ENCODE data around the gene TOLLIP.

TOLLIP gene

DNA sequence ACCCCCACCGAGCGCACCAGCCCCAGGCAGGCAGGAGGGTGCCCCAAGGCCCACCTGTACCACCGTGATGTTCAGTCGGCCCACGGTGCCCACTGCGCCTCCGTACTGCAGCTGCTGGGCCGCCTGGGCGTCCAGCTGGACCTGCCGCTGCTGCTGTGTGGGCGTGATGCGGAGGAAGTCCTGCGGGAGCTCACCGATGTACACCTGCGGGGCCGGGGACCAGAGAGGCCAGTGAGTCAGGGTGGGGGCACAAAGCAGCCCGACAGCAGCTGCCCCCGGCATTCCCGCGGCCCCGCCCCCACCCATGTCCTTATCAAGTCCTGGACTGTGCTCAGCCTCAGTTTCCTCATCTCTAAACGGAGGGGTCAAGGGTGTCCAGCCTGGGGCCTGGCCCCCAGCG, 13.8 kb downstream of the TOLLIP start:
- H3K27ac ChIP-seq: no peak overlapping the region
- H3K4me3 ChIP-seq (ENCODE audit: low read depth, low read length): no peak overlapping the region
- H3K27me3 ChIP-seq (replicated peaks): no peaks in the 10 kb centered on the region
- TF ChIP-seq, protein P1, sequence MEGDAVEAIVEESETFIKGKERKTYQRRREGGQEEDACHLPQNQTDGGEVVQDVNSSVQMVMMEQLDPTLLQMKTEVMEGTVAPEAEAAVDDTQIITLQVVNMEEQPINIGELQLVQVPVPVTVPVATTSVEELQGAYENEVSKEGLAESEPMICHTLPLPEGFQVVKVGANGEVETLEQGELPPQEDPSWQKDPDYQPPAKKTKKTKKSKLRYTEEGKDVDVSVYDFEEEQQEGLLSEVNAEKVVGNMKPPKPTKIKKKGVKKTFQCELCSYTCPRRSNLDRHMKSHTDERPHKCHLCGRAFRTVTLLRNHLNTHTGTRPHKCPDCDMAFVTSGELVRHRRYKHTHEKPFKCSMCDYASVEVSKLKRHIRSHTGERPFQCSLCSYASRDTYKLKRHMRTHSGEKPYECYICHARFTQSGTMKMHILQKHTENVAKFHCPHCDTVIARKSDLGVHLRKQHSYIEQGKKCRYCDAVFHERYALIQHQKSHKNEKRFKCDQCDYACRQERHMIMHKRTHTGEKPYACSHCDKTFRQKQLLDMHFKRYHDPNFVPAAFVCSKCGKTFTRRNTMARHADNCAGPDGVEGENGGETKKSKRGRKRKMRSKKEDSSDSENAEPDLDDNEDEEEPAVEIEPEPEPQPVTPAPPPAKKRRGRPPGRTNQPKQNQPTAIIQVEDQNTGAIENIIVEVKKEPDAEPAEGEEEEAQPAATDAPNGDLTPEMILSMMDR (IDR thresholded peaks at IDR 0.05; ENCODE audit: low read depth, low read length, missing control alignments): no peak
- in situ Hi-C loops (cut with HindIII; ENCODE audit: low pct_ligation_motif_present, low sequenced_read_pairs): no loop called here
- peaks cover 16% of the 10 kb centered on the region for H3K36me3 ChIP-seq (replicated peaks)
- DNase-seq: no peak

DNA sequence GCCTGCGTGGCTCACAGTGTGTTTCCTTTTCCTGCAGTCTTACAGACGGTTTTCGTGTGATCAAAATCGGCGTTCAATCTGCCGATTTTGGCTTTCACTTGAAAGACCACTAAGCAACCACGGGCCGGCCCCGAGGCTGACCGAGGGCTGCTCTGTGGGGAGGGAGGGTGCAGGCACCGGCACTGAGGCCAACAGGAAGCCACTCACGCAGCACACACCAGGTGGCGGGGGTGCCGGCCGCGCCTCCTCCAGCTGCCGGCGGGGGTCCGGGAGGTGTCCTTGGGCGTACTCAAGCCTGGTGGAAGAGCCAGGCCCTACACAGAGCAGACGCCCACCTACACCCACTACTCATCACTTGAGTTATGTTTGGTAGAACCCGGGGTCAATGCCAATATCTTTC, 14.3 kb downstream of the TOLLIP start:
- Histone ChIP-seq H3K27ac (no peak overlapping the region), H3K36me3 (replicated peaks) (peaks cover 22% of the 10 kb centered on the region), H3K27me3 (replicated peaks) (no peaks in the 10 kb centered on the region), H3K4me3 (ENCODE audit: low read depth, low read length) (no peak overlapping the region)
- TF ChIP-seq, protein P1 (IDR thresholded peaks at IDR 0.05; ENCODE audit: low read depth, low read length, missing control alignments): no peak
- in situ Hi-C loops (cut with HindIII; ENCODE audit: low pct_ligation_motif_present, low sequenced_read_pairs): no loop called here
- DNase-seq: no peak

DNA sequence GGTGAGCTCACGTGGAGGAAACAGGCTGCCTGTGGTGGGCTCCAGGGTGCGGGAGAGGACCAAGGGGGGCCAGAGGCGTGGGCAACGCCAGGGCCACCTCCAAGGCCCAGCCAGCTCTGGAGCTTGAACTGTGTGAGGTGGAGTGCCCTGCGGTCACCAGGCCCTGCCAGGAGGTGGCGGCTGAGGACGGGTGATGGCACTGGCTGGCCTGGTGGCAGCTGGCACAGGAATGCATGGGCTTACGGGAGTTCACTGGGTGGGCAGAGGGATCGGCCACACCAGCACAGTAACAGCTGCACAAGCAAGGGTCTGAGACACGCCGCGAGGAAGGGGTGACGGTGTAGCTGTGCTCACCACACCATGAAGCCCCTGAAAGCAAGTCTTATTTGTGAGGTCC, 15.8 kb downstream of the TOLLIP start:
- Histone ChIP-seq H3K4me3 (ENCODE audit: low read depth, low read length) (no peak overlapping the region), H3K27ac (no peak overlapping the region), H3K36me3 (replicated peaks) (peaks cover 29% of the 10 kb centered on the region), H3K27me3 (replicated peaks) (no peaks in the 10 kb centered on the region)
- TF ChIP-seq, protein P1 (IDR thresholded peaks at IDR 0.05; ENCODE audit: low read depth, low read length, missing control alignments): peak; percentile 45
- DNase-seq: no peak
- in situ Hi-C loops (cut with HindIII; ENCODE audit: low pct_ligation_motif_present, low sequenced_read_pairs): no loop called here

GRCh38 chr11:1292644-1293618, 16.5 kb downstream of the TOLLIP start:
- TF ChIP-seq, protein P1 (IDR thresholded peaks at IDR 0.05; ENCODE audit: low read depth, low read length, missing control alignments): no peak
- H3K4me3 ChIP-seq (ENCODE audit: low read depth, low read length): no peak overlapping the region
- H3K27me3 ChIP-seq (replicated peaks): no peaks in the 10 kb centered on the region
- no peak for DNase-seq
- in situ Hi-C loops (cut with HindIII; ENCODE audit: low pct_ligation_motif_present, low sequenced_read_pairs): no loop called here
- H3K27ac ChIP-seq: no peak overlapping the region
- H3K36me3 ChIP-seq (replicated peaks): peaks cover 26% of the 10 kb centered on the region

- in situ Hi-C loops (cut with HindIII; ENCODE audit: low pct_ligation_motif_present, low sequenced_read_pairs): no loop called here
- no peaks in the 10 kb centered on the region for H3K27me3 ChIP-seq (replicated peaks)
- no peak overlapping the region for H3K4me3 ChIP-seq (ENCODE audit: low read depth, low read length)
- TF ChIP-seq, protein P1 (IDR thresholded peaks at IDR 0.05; ENCODE audit: low read depth, low read length, missing control alignments): no peak
- no peak for DNase-seq
- no peak overlapping the region for H3K27ac ChIP-seq
- peaks cover 22% of the 10 kb centered on the region for H3K36me3 ChIP-seq (replicated peaks)
Observed at GRCh38 chr11:1292018-1292643, 17.3 kb downstream of the TOLLIP start.

Measured in brain microvascular endothelial cell (primary cell).